Endothelial cell of umbilical vein (primary cell): ENCODE data around the gene SPG7. TPM values are rescaled to one million over a fixed set of nuclear protein-coding genes. Genes with fewer than 3 reads are reported as not detected.
A peak's percentile ranks its signal among the peaks of the same experiment; 100 is the strongest.

ENCODE experiments used
- BruUV-seq: library from RNA; stranded (reverse); fragments of 400-500 nt; replicated peaks from 2 replicates; lab custom pipeline; 2021; lab: Mats Ljungman, UMichigan
- CTCF ChIA-PET: fragments of 300-600, 350-600 bp; sonication (Branson Sonifier 250); formaldehyde crosslinking; loops from one replicate; lab custom pipeline; 2021; ENCODE audit warnings: antibody characterized with exemption, inconsistent platforms; lab: Charles Lee
- POLR2A ChIA-PET: fragments of 300-600, 350-600 bp; sonication (Branson Sonifier 250); formaldehyde crosslinking; loops from one replicate; lab custom pipeline; 2021; ENCODE audit warnings: antibody characterized with exemption, inconsistent platforms; lab: Charles Lee
- DNase-seq: peaks from one replicate; pipeline ENCODE4 v3.0.0-alpha.2; 2011; ENCODE audit warnings: low read depth, low spot score
- FAIRE-seq: peaks from 2 replicates; lab custom pipeline; 2011; peaks lifted over from hg19 to GRCh38; lab: Jason Lieb, UNC
- H2AFZ ChIP-seq: 2 replicates; pipeline ENCODE4 v1.6.0; 2012; ENCODE audit warnings: low read depth, low read length, control low read depth, inconsistent platforms
- H3K27ac ChIP-seq: 2 replicates; pipeline ENCODE4 v1.5.1; 2011; ENCODE audit warnings: low read depth, mild to moderate bottlenecking, control low read depth, low read length, moderate library complexity; ENCODE audit not compliant: insufficient read depth
- H3K27me3 ChIP-seq, 2 experiments: 2 replicates each; pipeline versions ENCODE4 v1.6.0 to v1.6.1; 2011; ENCODE audit warnings: low read length in 2 of 2, mixed read lengths in 1 of 2; ENCODE audit not compliant: control insufficient read depth in 2 of 2, insufficient read depth in 2 of 2
- H3K36me3 ChIP-seq, 2 experiments: 2 replicates in 1 of 2; 3 replicates in 1 of 2; pipeline ENCODE4 v1.5.1; 2011; ENCODE audit warnings: low read length in 2 of 2, mild to moderate bottlenecking in 1 of 2, moderate library complexity in 1 of 2; ENCODE audit not compliant: control insufficient read depth in 2 of 2, insufficient read depth in 2 of 2; ENCODE audit errors: extremely low read depth in 1 of 2
- H3K4me1 ChIP-seq: 3 replicates; pipeline ENCODE4 v1.5.1; 2011; ENCODE audit warnings: mild to moderate bottlenecking, low read length; ENCODE audit not compliant: control insufficient read depth, insufficient read depth; ENCODE audit errors: extremely low read depth
- H3K4me2 ChIP-seq: 2 replicates; pipeline ENCODE4 v1.6.1; 2011; ENCODE audit warnings: low read length, control low read depth, mixed read lengths; ENCODE audit not compliant: insufficient read depth
- H3K4me3 ChIP-seq, 3 experiments: fragments of 200-600 bp in 1 of 3; sonication (generic), shearing (Covaris generic) in 1 of 3; replicated peaks in 1 of 3; 2 replicates each; pipeline ENCODE4 v1.5.1; 2011 to 2016; ENCODE audit warnings: control low read depth in 3 of 3, low read length in 3 of 3, mild to moderate bottlenecking in 2 of 3, inconsistent platforms in 1 of 3, low read depth in 1 of 3, moderate library complexity in 1 of 3; ENCODE audit not compliant: insufficient read depth in 1 of 3
- H3K79me2 ChIP-seq: 2 replicates; pipeline ENCODE4 v1.6.0; 2012; ENCODE audit warnings: low read length, inconsistent platforms; ENCODE audit not compliant: control insufficient read depth, insufficient read depth
- H3K9ac ChIP-seq: replicated peaks from 2 replicates; pipeline ENCODE3; 2011; ENCODE audit warnings: low read length, control low read depth; ENCODE audit not compliant: insufficient read depth; ENCODE audit errors: extremely low read depth
- H3K9me1 ChIP-seq: replicated peaks from 3 replicates; pipeline ENCODE4 v1.6.0; 2011; ENCODE audit warnings: mild to moderate bottlenecking, low read length; ENCODE audit not compliant: control insufficient read depth, insufficient read depth; ENCODE audit errors: extremely low read depth
- H3K9me3 ChIP-seq: replicated peaks from 2 replicates; pipeline ENCODE4 v1.5.1; 2012; ENCODE audit warnings: low read length, inconsistent platforms; ENCODE audit not compliant: control insufficient read depth, insufficient read depth
- H4K20me1 ChIP-seq: replicated peaks from 2 replicates; pipeline ENCODE3; 2011; ENCODE audit warnings: mild to moderate bottlenecking, low read length; ENCODE audit not compliant: control insufficient read depth, insufficient read depth; ENCODE audit errors: extremely low read depth
- CTCF ChIP-seq, 2 donors: IDR thresholded peaks; 1 replicate in 1 of 2; 2 replicates in 1 of 2; pipeline ENCODE4 v1.5.1; 2011; ENCODE audit warnings: low read length in 2 of 2, mild to moderate bottlenecking in 2 of 2, moderate library complexity in 2 of 2, control low read depth in 1 of 2, inconsistent platforms in 1 of 2, low read depth in 1 of 2; ENCODE audit not compliant: insufficient read depth in 1 of 2; ENCODE audit errors: extremely low read depth in 1 of 2
- EZH2 ChIP-seq: IDR thresholded peaks from 2 replicates; pipeline ENCODE4 v1.6.1; 2012; ENCODE audit warnings: borderline replicate concordance, low read depth, mild to moderate bottlenecking, moderate library complexity, low read length, inconsistent platforms; ENCODE audit not compliant: severe bottlenecking
- FOS ChIP-seq: IDR thresholded peaks from 2 replicates; pipeline ENCODE4 v1.6.1; 2011; ENCODE audit warnings: mild to moderate bottlenecking, low read length, moderate library complexity, borderline replicate concordance; ENCODE audit not compliant: insufficient read depth
- GATA2 ChIP-seq: IDR thresholded peaks from 2 replicates; pipeline ENCODE4 v1.7.0; 2011; ENCODE audit warnings: low read depth, mild to moderate bottlenecking, moderate library complexity, mixed read lengths, low read length; ENCODE audit not compliant: insufficient read length, insufficient read depth
- JUN ChIP-seq: IDR thresholded peaks from 2 replicates; pipeline ENCODE4 v1.6.1; 2011; ENCODE audit warnings: borderline replicate concordance, low read depth; ENCODE audit not compliant: insufficient read length, insufficient read depth
- MAX ChIP-seq: IDR thresholded peaks from 2 replicates; pipeline ENCODE4 v1.6.1; 2011; ENCODE audit not compliant: insufficient read depth, insufficient read length
- MYC ChIP-seq: IDR thresholded peaks from one replicate; pipeline ENCODE4 v1.6.1; 2011; ENCODE audit warnings: mild to moderate bottlenecking, low read depth, low read length
- POLR2A ChIP-seq: IDR thresholded peaks from 2 replicates; pipeline ENCODE4 v1.6.1; 2012; ENCODE audit warnings: low read depth, mild to moderate bottlenecking, control low read depth, low read length
- POLR2AphosphoS5 ChIP-seq: IDR thresholded peaks from 2 replicates; pipeline ENCODE4 v1.6.1; 2012; ENCODE audit warnings: low read depth, mild to moderate bottlenecking, control low read depth, low read length, moderate library complexity; ENCODE audit not compliant: insufficient read depth
- dilution Hi-C: fragments of 300-500 bp; cut with MboI; formaldehyde crosslinking; loops from one replicate; pipeline ENCODE4 v1.15.0; 2019; ENCODE audit warnings: low sequenced_read_pairs; ENCODE audit not compliant: extremely low pct_ligation_motif_present
- intact Hi-C: fragments of 100-400 bp; cut with micrococcal nuclease; formaldehyde crosslinking; loops from one replicate; pipeline ENCODE4 v1.10.0; 2022
- polyA plus RNA-seq, 4 experiments: library from polyadenylated mRNA; depleted of rRNA in 3 of 4; stranded (reverse) in 3 of 4; unstranded in 1 of 4; fragments of >200 nt; gene quantifications; 2 replicates each; pipeline versions ENCODE4 v1.2.1 to v1.2.3, GENCODE V29; 2011 to 2012; ENCODE audit warnings: missing spikeins in 1 of 4
- total RNA-seq: library from RNA; stranded (reverse); gene quantifications from 2 replicates; pipeline ENCODE4 v1.2.3, GENCODE V29; 2021

Gene SPG7
- total and polyA plus RNA-seq, 2 donors (not counting 3 experiments of a cell fraction or from before 2014, with no cell fraction given): 90.2 to 146 TPM

GRCh38 chr16:89504091-89504490 is 4.1 kb upstream of the SPG7 start:
- H3K4me1 ChIP-seq: peaks cover 30% of the 10 kb centered on the region
- H3K4me2 ChIP-seq: no peak overlapping the region
- no peak overlapping the region for H2AFZ ChIP-seq
- no peaks in the 10 kb centered on the region for H3K9me1 ChIP-seq
- no peaks in the 10 kb centered on the region for H3K27me3 ChIP-seq
- POLR2A ChIA-PET: interaction anchor here (0.7 kb wide), 1 partner anchor 169 kb away, joined by 8 read pairs; no protein-coding TSS in a partner anchor
- H3K9me3 ChIP-seq: no peaks in the 10 kb centered on the region
- H3K27ac ChIP-seq: no peak overlapping the region
- intact Hi-C loops (no loop called here), dilution Hi-C loops (no loop called here)
- H3K9ac ChIP-seq: no peak overlapping the region
- no peaks in the 10 kb centered on the region for H3K36me3 ChIP-seq
- no peak for DNase-seq
- H4K20me1 ChIP-seq: no peaks in the 10 kb centered on the region
- TF ChIP-seq POLR2A (no peak), FOS (no peak), POLR2AphosphoS5 (no peak), EZH2 (no peak), MYC (no peak)
- no peak overlapping the region for H3K4me3 ChIP-seq
- no TSS peak for BruUV-seq
- CTCF ChIA-PET: interaction anchor here (0.9 to 1.1 kb wide), 2 partner anchors 15 to 170 kb away, joined by 3 to 4 read pairs; no protein-coding TSS in a partner anchor
- no peak for FAIRE-seq
- H3K79me2 ChIP-seq: peaks cover 16% of the 10 kb centered on the region

GRCh38 chr16:89505204-89506112 is 2.7 kb upstream of the SPG7 start:
- ChIA-PET POLR2A (interaction anchor here (0.6 kb wide), 1 partner anchor 59 kb away, joined by 3 read pairs; no protein-coding TSS in a partner anchor), CTCF (interaction anchor here (0.9 kb wide), 1 partner anchor 16 kb away, joined by 3 read pairs; no protein-coding TSS in a partner anchor)
- peak; percentile 91 for DNase-seq
- Histone ChIP-seq H3K4me2 (peak overlapping the region; percentile 49), H2AFZ (peak overlapping the region; percentile 32), H3K9ac (peak overlapping the region; percentile 40), H3K27ac (peak overlapping the region; percentile 85), H3K9me3 (no peaks in the 10 kb centered on the region), H3K79me2 (peaks cover 29% of the 10 kb centered on the region), H4K20me1 (no peaks in the 10 kb centered on the region), H3K9me1 (no peaks in the 10 kb centered on the region), H3K36me3 (peaks cover 0 to under 1% of the 10 kb centered on the region in 2 experiments), H3K4me1 (peaks cover 35% of the 10 kb centered on the region), H3K27me3 (no peaks in the 10 kb centered on the region), H3K4me3 (peak overlapping the region in 1 of 3 experiments; percentile 0)
- BruUV-seq: no TSS peak
- dilution Hi-C loops: no loop called here
- peak; percentile 74 for TF ChIP-seq JUN
- TF ChIP-seq GATA2: no peak
- peak; percentile 67 for TF ChIP-seq MYC
- TF ChIP-seq MAX: peak; percentile 6
- TF ChIP-seq EZH2: no peak
- peak; percentile 48 for TF ChIP-seq POLR2A
- no peak for TF ChIP-seq CTCF (IDR thresholded peaks at IDR 0.05; ENCODE audit: extremely low read depth in 1 of 2, insufficient read depth in 1 of 2, low read depth in 1 of 2, low read length in 2 of 2)
- TF ChIP-seq POLR2AphosphoS5: peak; percentile 92
- peak; percentile 91 for TF ChIP-seq FOS
- intact Hi-C loops: loop anchor here (1.0 to 5.0 kb wide), 2 partner anchors 15 to 93 kb away; partner anchors contain the start of gene ANKRD11
- peak; percentile 99 for FAIRE-seq
